Right atrium auricular region (tissue), 2 donors: ENCODE results near the gene LSP1. TPM values are rescaled to one million over a fixed set of nuclear protein-coding genes. Genes with fewer than 3 reads are reported as not detected.
A peak's percentile ranks its signal among the peaks of the same experiment; 100 is the strongest.

ENCODE experiments used
- DNase-seq: peaks from one replicate; pipeline ENCODE4 v3.0.0-alpha.2; 2019; ENCODE audit warnings: low spot score
- H3K27ac ChIP-seq, 2 donors: fragments of 200-600 bp; sonication (generic); 1 replicate in 1 of 2; 2 replicates in 1 of 2; pipeline ENCODE4 v1.5.1; 2016 to 2019
- H3K27me3 ChIP-seq, 2 donors: fragments of 200-600 bp; sonication (generic); one replicate each; pipeline versions ENCODE4 v1.5.1 to v1.6.0; 2017 to 2019
- H3K36me3 ChIP-seq: fragments of 200-600 bp; sonication (generic); one replicate; pipeline ENCODE4 v1.5.1; 2016
- H3K4me1 ChIP-seq, 2 donors: fragments of 200-600 bp; sonication (generic); one replicate each; pipeline versions ENCODE4 v1.5.1 to v1.6.0; 2017 to 2019
- H3K4me3 ChIP-seq, 2 donors: fragments of 200-600 bp; sonication (generic); 1 replicate in 1 of 2; 2 replicates in 1 of 2; pipeline ENCODE4 v1.5.1; 2017 to 2019; ENCODE audit warnings: mild to moderate bottlenecking in 1 of 2, moderate library complexity in 1 of 2
- H3K9me3 ChIP-seq, 2 donors: fragments of 200-600 bp; sonication (generic); one replicate each; pipeline ENCODE4 v1.5.1; 2019
- CTCF ChIP-seq, 2 donors: fragments of 200-600 bp; sonication (generic); IDR thresholded peaks; one replicate each; pipeline ENCODE4 v1.5.1; 2019; ENCODE audit warnings: antibody characterized with exemption in 2 of 2
- total RNA-seq, 2 donors: library from RNA; depleted of rRNA; stranded (reverse); fragments of >200 nt; gene quantifications; one replicate each; pipeline ENCODE4 v1.1.0, GENCODE V29; 2016

The LSP1 gene
- total RNA-seq, 2 donors from 2014 or later = 7.9 to 12.1 TPM

- Histone ChIP-seq H3K36me3 (no peaks in the 10 kb centered on the region), H3K27ac (peak overlapping the region in 1 of 2 donors; percentile 20), H3K4me3 (no peak overlapping the region)
These were observed 15.5 kb upstream of the LSP1 start for GRCh38 chr11:1837171-1838076.

GRCh38 chr11:1838077-1838425 is 14.8 kb upstream of the LSP1 start:
- no peak overlapping the region for H3K4me3 ChIP-seq
- no peaks in the 10 kb centered on the region for H3K27me3 ChIP-seq
- TF ChIP-seq CTCF (IDR thresholded peaks at IDR 0.05) = peak; percentile 7 to 40
- no peaks in the 10 kb centered on the region for H3K36me3 ChIP-seq
- H3K9me3 ChIP-seq = no peaks in the 10 kb centered on the region
- no peak for DNase-seq
- peaks cover 0 to 19% of the 10 kb centered on the region in 2 donors for H3K4me1 ChIP-seq
- peak overlapping the region in 1 of 2 donors; percentile 20 for H3K27ac ChIP-seq

More at GRCh38 chr11:1837171-1838076, 15.5 kb upstream of the LSP1 start:
- Histone ChIP-seq H3K4me1 (peaks cover 0 to 19% of the 10 kb centered on the region in 2 donors), H3K9me3 (no peaks in the 10 kb centered on the region), H3K27me3 (no peaks in the 10 kb centered on the region)
- peak; percentile 83 to 96 for TF ChIP-seq CTCF (IDR thresholded peaks at IDR 0.05)
- DNase-seq = no peak

GRCh38 chr11:1838426-1839144 is 14.3 kb upstream of the LSP1 start, which contains the start of gene TNNI2:
Gene TNNI2, plus strand, starts transcription at chr11:1838981. Its CDS starts 716 bp downstream, at chr11:1839697.
- peaks cover 0 to 19% of the 10 kb centered on the region in 2 donors for H3K4me1 ChIP-seq
- DNase-seq = no peak
- peak within 1 kb of the TSS in 1 of 2 donors; percentile 20 for H3K27ac ChIP-seq
- no peak for TF ChIP-seq CTCF (IDR thresholded peaks at IDR 0.05)
- no peaks in the 10 kb centered on the region for H3K27me3 ChIP-seq
- H3K36me3 ChIP-seq = no peaks in the 10 kb centered on the region
- no peaks in the 10 kb centered on the region for H3K9me3 ChIP-seq
- H3K4me3 ChIP-seq = no peak within 1 kb of the TSS

GRCh38 chr11:1839204-1839923 is 13.5 kb upstream of the LSP1 start:
- no peaks in the 10 kb centered on the region for H3K27me3 ChIP-seq
- H3K9me3 ChIP-seq = no peaks in the 10 kb centered on the region
- no peak for TF ChIP-seq CTCF (IDR thresholded peaks at IDR 0.05)
- no peak overlapping the region for H3K4me3 ChIP-seq
- peaks cover 0 to 25% of the 10 kb centered on the region in 2 donors for H3K4me1 ChIP-seq
- H3K36me3 ChIP-seq = no peaks in the 10 kb centered on the region
- no peak overlapping the region for H3K27ac ChIP-seq
- DNase-seq = no peak

GRCh38 chr11:1839924-1840779 is 12.7 kb upstream of the LSP1 start:
- peaks cover 0 to 31% of the 10 kb centered on the region in 2 donors for H3K4me1 ChIP-seq
- no peak for DNase-seq
- H3K27me3 ChIP-seq = no peaks in the 10 kb centered on the region
- H3K9me3 ChIP-seq = no peaks in the 10 kb centered on the region
- H3K27ac ChIP-seq = peak overlapping the region in 1 of 2 donors; percentile 29
- TF ChIP-seq CTCF (IDR thresholded peaks at IDR 0.05) = no peak
- H3K4me3 ChIP-seq = no peak overlapping the region
- no peaks in the 10 kb centered on the region for H3K36me3 ChIP-seq
